ENCODE measurements around the gene NOP14.

The NOP14 gene

GRCh38 chr4:2914256-2915126 is 48.7 kb downstream of the NOP14 start:
- H3K4me1 ChIP-seq = peaks cover 24% of the 10 kb centered on the region
- no peaks in the 10 kb centered on the region for H3K27me3 ChIP-seq
- H3K9me3 ChIP-seq = peaks cover 17% of the 10 kb centered on the region
- H3K4me2 ChIP-seq = peak overlapping the region; percentile 46
- no peak overlapping the region for H3K4me3 ChIP-seq
- TF ChIP-seq Cebpa-rat (IDR thresholded peaks at IDR 0.05) = no peak
- H3K9ac ChIP-seq = peak overlapping the region; percentile 32; the same call in 1 of the 2 replicates
- peak overlapping the region; percentile 58 for H3K27ac ChIP-seq
- 0 out of 2 replicates have a peak, but pooled peaks cover 17% of the 10 kb centered on the region for H4K20me1 ChIP-seq
- H3K36me3 ChIP-seq = peaks cover 99% of the 10 kb centered on the region

DNA sequence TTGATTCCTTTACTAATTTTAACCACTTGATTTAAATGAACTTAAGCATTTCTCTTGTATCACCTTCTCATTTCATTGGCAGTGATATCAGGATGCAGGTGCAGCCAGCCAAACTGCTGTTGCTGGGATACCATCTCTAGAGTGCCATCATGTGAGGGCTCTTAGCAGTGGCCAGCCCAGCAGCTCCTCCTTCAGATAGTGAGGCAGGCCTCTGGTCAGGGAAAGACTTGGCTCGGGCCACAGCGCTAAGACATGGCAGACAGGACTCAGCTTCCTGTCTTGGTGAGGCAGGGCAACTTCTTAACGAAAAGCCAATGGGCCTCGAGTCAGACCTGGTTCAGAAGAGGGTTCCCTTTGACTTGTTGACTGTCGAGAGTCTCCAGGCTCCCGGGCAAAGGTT is 50.0 kb downstream of the NOP14 start:
- Histone ChIP-seq H3K4me1 (peaks cover 24% of the 10 kb centered on the region), H3K9ac (no peak overlapping the region), H3K27me3 (no peaks in the 10 kb centered on the region), H4K20me1 (peaks cover 25% of the 10 kb centered on the region; the same call in 1 of the 2 replicates), H3K4me2 (0 out of 2 replicates have a peak overlapping the region, but pooled peaks have one; percentile 17), H3K36me3 (peaks cover 99% of the 10 kb centered on the region), H3K9me3 (peaks cover 9% of the 10 kb centered on the region), H3K4me3 (no peak overlapping the region), H3K27ac (no peak overlapping the region)
- TF ChIP-seq Cebpa-rat (IDR thresholded peaks at IDR 0.05) = no peak

- peaks cover 24% of the 10 kb centered on the region for H3K4me1 ChIP-seq
- no peak overlapping the region for H3K9ac ChIP-seq
- H3K4me3 ChIP-seq = no peak overlapping the region
- no peak overlapping the region for H3K27ac ChIP-seq
- H3K36me3 ChIP-seq = peaks cover 99% of the 10 kb centered on the region
- no peak overlapping the region for H3K4me2 ChIP-seq
- H3K9me3 ChIP-seq = peaks cover 3% of the 10 kb centered on the region; the same call in 1 of the 2 replicates
- H3K27me3 ChIP-seq = no peaks in the 10 kb centered on the region
- H4K20me1 ChIP-seq = peaks cover 33% of the 10 kb centered on the region; the same call in 1 of the 2 replicates
- TF ChIP-seq Cebpa-rat (IDR thresholded peaks at IDR 0.05) = no peak
Measured at GRCh38 chr4:2911868-2912267, 51.3 kb downstream of the NOP14 start.

DNA sequence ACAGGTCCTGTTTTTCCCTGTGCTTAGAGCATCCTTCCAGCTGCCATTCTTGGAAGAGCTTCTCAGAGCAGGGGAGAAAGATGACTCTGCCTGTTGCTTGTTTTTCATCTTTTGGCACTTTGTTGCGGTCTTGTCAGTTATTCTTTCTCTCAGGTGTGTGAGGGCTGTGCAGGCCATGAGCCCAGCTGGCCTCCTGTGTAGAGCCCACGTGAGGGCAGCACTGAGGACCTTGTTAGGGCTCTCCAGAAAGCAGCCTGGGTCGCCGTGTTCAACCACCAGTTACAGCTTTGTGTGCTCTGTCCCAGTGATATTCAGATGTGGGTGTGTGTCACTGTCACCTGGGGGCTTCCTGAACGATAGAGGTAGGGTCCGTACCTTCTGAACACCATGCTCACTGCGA is 52.8 kb downstream of the NOP14 start:
- no peak overlapping the region for H3K4me3 ChIP-seq
- H3K27ac ChIP-seq = no peak overlapping the region
- H4K20me1 ChIP-seq = peaks cover 33% of the 10 kb centered on the region
- H3K4me2 ChIP-seq = no peak overlapping the region
- no peaks in the 10 kb centered on the region for H3K27me3 ChIP-seq
- H3K9ac ChIP-seq = no peak overlapping the region
- H3K36me3 ChIP-seq = peaks cover 99% of the 10 kb centered on the region
- peaks cover 24% of the 10 kb centered on the region for H3K4me1 ChIP-seq
- TF ChIP-seq Cebpa-rat (IDR thresholded peaks at IDR 0.05) = no peak
- no peaks in the 10 kb centered on the region for H3K9me3 ChIP-seq

DNA sequence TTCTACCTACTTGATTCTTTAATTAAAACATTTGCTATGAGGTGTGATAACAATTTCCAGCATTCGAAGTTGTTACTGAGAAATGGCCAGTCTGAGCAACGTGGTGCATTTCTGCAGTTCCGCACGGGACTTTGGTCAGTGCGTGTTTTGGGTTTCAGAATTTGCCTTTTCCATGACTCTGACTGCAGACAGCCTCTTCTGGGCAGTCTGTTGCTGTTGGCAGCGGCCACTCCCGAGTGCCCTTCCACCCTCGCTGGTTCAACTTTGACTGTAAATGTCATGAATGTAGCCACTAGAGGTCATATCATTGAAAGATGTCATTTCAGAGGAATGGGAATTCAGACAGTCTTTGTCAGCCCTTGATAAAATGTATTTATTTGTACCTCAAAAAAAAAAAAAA is 53.6 kb downstream of the NOP14 start:
- Histone ChIP-seq H3K4me1 (peaks cover 18% of the 10 kb centered on the region), H3K36me3 (peaks cover 99% of the 10 kb centered on the region), H3K9me3 (no peaks in the 10 kb centered on the region), H4K20me1 (peaks cover 29% of the 10 kb centered on the region), H3K4me3 (no peak overlapping the region), H3K4me2 (no peak overlapping the region), H3K9ac (no peak overlapping the region), H3K27ac (no peak overlapping the region), H3K27me3 (no peaks in the 10 kb centered on the region)
- TF ChIP-seq Cebpa-rat (IDR thresholded peaks at IDR 0.05) = no peak

GRCh38 chr4:2908686-2909085 is 54.5 kb downstream of the NOP14 start:
- H3K36me3 ChIP-seq = peaks cover 99% of the 10 kb centered on the region
- H3K27me3 ChIP-seq = no peaks in the 10 kb centered on the region
- H4K20me1 ChIP-seq = peaks cover 25% of the 10 kb centered on the region
- H3K4me1 ChIP-seq = peaks cover 9% of the 10 kb centered on the region
- no peak overlapping the region for H3K4me3 ChIP-seq
- H3K27ac ChIP-seq = no peak overlapping the region
- H3K9ac ChIP-seq = no peak overlapping the region
- TF ChIP-seq Cebpa-rat (IDR thresholded peaks at IDR 0.05) = no peak
- H3K9me3 ChIP-seq = no peaks in the 10 kb centered on the region
- no peak overlapping the region for H3K4me2 ChIP-seq

DNA sequence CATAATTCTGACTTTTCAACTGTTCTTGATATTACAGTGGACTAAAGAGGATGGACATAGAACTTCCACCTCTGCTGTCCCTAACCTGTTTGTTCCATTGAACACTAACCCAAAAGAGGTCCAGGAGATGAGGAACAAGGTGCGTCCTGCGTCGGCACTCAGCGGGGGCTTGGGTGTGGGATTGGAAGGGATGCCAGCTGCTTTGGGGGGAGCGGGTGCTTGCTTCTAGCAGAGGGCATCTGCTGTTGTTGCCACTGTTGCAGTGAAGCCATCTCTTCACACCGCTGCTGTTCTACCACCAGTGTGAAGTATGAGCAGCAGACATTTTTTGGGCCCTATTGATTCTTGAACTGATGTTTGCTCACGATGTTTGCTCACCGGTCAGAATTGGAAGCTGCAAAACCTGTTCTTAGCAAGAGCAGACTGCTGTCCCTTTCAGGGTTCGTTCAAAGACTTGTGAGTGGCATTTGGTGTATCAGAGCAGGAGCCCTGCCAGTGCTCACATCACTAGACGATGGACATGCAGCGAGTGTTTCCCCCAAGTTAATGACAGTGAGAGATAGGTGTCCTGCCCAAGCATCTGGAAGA is 55.4 kb downstream of the NOP14 start:
- Histone ChIP-seq H3K9me3 (no peaks in the 10 kb centered on the region), H3K4me3 (no peak overlapping the region), H3K27ac (no peak overlapping the region), H3K4me2 (no peak overlapping the region), H4K20me1 (peaks cover 23% of the 10 kb centered on the region), H3K36me3 (peaks cover 99% of the 10 kb centered on the region), H3K4me1 (0 out of 2 replicates have a peak, but pooled peaks cover under 1% of the 10 kb centered on the region), H3K27me3 (no peaks in the 10 kb centered on the region), H3K9ac (no peak overlapping the region)
- no peak for TF ChIP-seq Cebpa-rat (IDR thresholded peaks at IDR 0.05)

- Histone ChIP-seq H3K9me3 (no peaks in the 10 kb centered on the region), H3K4me1 (no peaks in the 10 kb centered on the region), H3K4me3 (no peak overlapping the region), H3K27me3 (no peaks in the 10 kb centered on the region), H4K20me1 (peaks cover 23% of the 10 kb centered on the region), H3K4me2 (no peak overlapping the region), H3K36me3 (peaks cover 99% of the 10 kb centered on the region), H3K9ac (no peak overlapping the region), H3K27ac (no peak overlapping the region)
- no peak for TF ChIP-seq Cebpa-rat (IDR thresholded peaks at IDR 0.05)
Measured at GRCh38 chr4:2907226-2907625, 56.0 kb downstream of the NOP14 start.

GRCh38 chr4:2906218-2906617 is 57.0 kb downstream of the NOP14 start:
- peaks cover 99% of the 10 kb centered on the region for H3K36me3 ChIP-seq

GRCh38 chr4:2905544-2905943 is 57.7 kb downstream of the NOP14 start:
- peaks cover 99% of the 10 kb centered on the region for H3K36me3 ChIP-seq
- no peak overlapping the region for H3K27ac ChIP-seq
- H3K4me1 ChIP-seq = no peaks in the 10 kb centered on the region
- no peak overlapping the region for H3K4me2 ChIP-seq
- H4K20me1 ChIP-seq = peaks cover 28% of the 10 kb centered on the region
- TF ChIP-seq Cebpa-rat (IDR thresholded peaks at IDR 0.05) = no peak
- no peaks in the 10 kb centered on the region for H3K9me3 ChIP-seq
- no peaks in the 10 kb centered on the region for H3K27me3 ChIP-seq
- no peak overlapping the region for H3K4me3 ChIP-seq
- H3K9ac ChIP-seq = no peak overlapping the region

More at GRCh38 chr4:2906218-2906617, 57.0 kb downstream of the NOP14 start:
- H3K27ac ChIP-seq = no peak overlapping the region
- H3K4me3 ChIP-seq = no peak overlapping the region
- no peaks in the 10 kb centered on the region for H3K9me3 ChIP-seq
- no peaks in the 10 kb centered on the region for H3K27me3 ChIP-seq
- H4K20me1 ChIP-seq = peaks cover 23% of the 10 kb centered on the region
- no peaks in the 10 kb centered on the region for H3K4me1 ChIP-seq
- no peak for TF ChIP-seq Cebpa-rat (IDR thresholded peaks at IDR 0.05)
- no peak overlapping the region for H3K9ac ChIP-seq
- no peak overlapping the region for H3K4me2 ChIP-seq
